Ovary (tissue), 3 donors: ENCODE data around the gene ROGDI.

Source experiments
- CTCF ChIP-seq, 3 donors: fragments of 450-650 bp in 2 of 3; fragments of 200-600 bp in 1 of 3; IDR thresholded peaks; one replicate each; pipeline versions ENCODE4 v1.5.1 to v1.8.0; 2016 to 2022; ENCODE audit warnings: antibody characterized with exemption in 3 of 3, mild to moderate bottlenecking in 1 of 3
- EP300 ChIP-seq: sonication (generic); formaldehyde crosslinking; IDR thresholded peaks from one replicate; pipeline ENCODE4 v1.6.1; 2017; ENCODE audit warnings: antibody characterized with exemption
- POLR2A ChIP-seq: fragments of 450-650 bp; IDR thresholded peaks from one replicate; pipeline ENCODE4 v1.6.1; 2017; ENCODE audit warnings: antibody characterized with exemption, mild to moderate bottlenecking, moderate library complexity
- donor health status: DM: no; HTN: no; CAD: no.

GRCh38 chr16:4796982-4797804, 5.2 kb downstream of the ROGDI start:
- TF ChIP-seq CTCF (IDR thresholded peaks at IDR 0.05) (no peak), POLR2A (no peak), EP300 (no peak)
